Peyer's patch (tissue), 4 donors: Measurements from ENCODE around the gene ZNF616. TPM values are rescaled to one million over a fixed set of nuclear protein-coding genes. Genes with fewer than 3 reads are reported as not detected.
"Not testable (repeated sequence)": the region's sequence is repeated elsewhere in the genome, so short reads cannot be mapped to it uniquely, and the experiment has no call there.

Source experiments
- DNase-seq, 3 donors: peaks; one replicate each; pipeline ENCODE4 v3.0.0-alpha.2; 2017 to 2019
- H3K27ac ChIP-seq, 4 donors: fragments of 200-600 bp; sonication (generic); one replicate each; pipeline ENCODE4 v1.5.1; 2016 to 2019
- H3K27me3 ChIP-seq, 2 donors: fragments of 200-600 bp; sonication (generic); one replicate each; pipeline ENCODE4 v1.5.1; 2019
- H3K36me3 ChIP-seq, 3 donors: fragments of 200-600 bp; sonication (generic); one replicate each; pipeline ENCODE4 v1.5.1; 2016 to 2019
- H3K4me1 ChIP-seq, 4 donors: fragments of 200-600 bp; sonication (generic); one replicate each; pipeline ENCODE4 v1.5.1; 2016 to 2019
- H3K4me3 ChIP-seq, 4 donors: fragments of 200-600 bp; sonication (generic); 1 replicate in 3 of 4; 2 replicates in 1 of 4; pipeline ENCODE4 v1.5.1; 2016 to 2019; ENCODE audit warnings: mild to moderate bottlenecking in 1 of 4
- H3K9me3 ChIP-seq, 4 donors: fragments of 200-600 bp; sonication (generic); one replicate each; pipeline ENCODE4 v1.5.1; 2016 to 2019; ENCODE audit warnings: mild to moderate bottlenecking in 1 of 4
- CTCF ChIP-seq, 6 experiments: fragments of 450-650 bp in 4 of 6; fragments of 200-600 bp in 2 of 6; sonication (generic) in 1 of 6; IDR thresholded peaks; one replicate each; pipeline ENCODE4 v1.5.1; 2017 to 2019; ENCODE audit warnings: antibody characterized with exemption in 6 of 6, mild to moderate bottlenecking in 3 of 6, moderate library complexity in 1 of 6
- POLR2A ChIP-seq, 2 donors: fragments of 450-650 bp; IDR thresholded peaks; one replicate each; pipeline ENCODE4 v1.5.1; 2017; ENCODE audit warnings: antibody characterized with exemption in 2 of 2, mild to moderate bottlenecking in 2 of 2, moderate library complexity in 2 of 2
- total RNA-seq, 4 donors: library from RNA; depleted of rRNA; stranded (reverse); fragments of >200 nt; gene quantifications; one replicate each; pipeline ENCODE4 v1.1.0, GENCODE V29; 2016

Gene ZNF616
- total RNA-seq, 4 donors from 2014 or later = 4.9 to 9.9 (median 5.3) TPM

- peaks cover 0 to 56% (median 4%) of the 10 kb centered on the region in 4 donors for H3K9me3 ChIP-seq
- no peaks in the 10 kb centered on the region for H3K36me3 ChIP-seq
- no peak overlapping the region for H3K27ac ChIP-seq
- no peaks in the 10 kb centered on the region for H3K27me3 ChIP-seq
- H3K4me1 ChIP-seq = no peaks in the 10 kb centered on the region
- no peak for DNase-seq
- TF ChIP-seq CTCF (IDR thresholded peaks at IDR 0.05) = no peak
- TF ChIP-seq POLR2A (IDR thresholded peaks at IDR 0.05) = no peak
- H3K4me3 ChIP-seq = no peak overlapping the region
These were observed 37.0 kb downstream of the ZNF616 start for GRCh38 chr19:52102782-52103181.

- no peak for TF ChIP-seq CTCF (IDR thresholded peaks at IDR 0.05)
- TF ChIP-seq POLR2A (IDR thresholded peaks at IDR 0.05) = no peak
- no peaks in the 10 kb centered on the region for H3K27me3 ChIP-seq
- no peak overlapping the region for H3K27ac ChIP-seq
- no peaks in the 10 kb centered on the region for H3K36me3 ChIP-seq
- no peak for DNase-seq
- no peak overlapping the region for H3K4me3 ChIP-seq
- peaks cover 0 to 48% (median 2%) of the 10 kb centered on the region in 4 donors for H3K9me3 ChIP-seq
- H3K4me1 ChIP-seq = no peaks in the 10 kb centered on the region
These were observed 37.7 kb downstream of the ZNF616 start for GRCh38 chr19:52101866-52102562.

- H3K4me1 ChIP-seq = peaks cover 0 to 2% (median 0%) of the 10 kb centered on the region in 4 donors
- H3K36me3 ChIP-seq = no peaks in the 10 kb centered on the region
- no peak overlapping the region for H3K27ac ChIP-seq
- TF ChIP-seq POLR2A (IDR thresholded peaks at IDR 0.05) = no peak
- TF ChIP-seq CTCF (IDR thresholded peaks at IDR 0.05) = no peak
- no peak overlapping the region for H3K4me3 ChIP-seq
- H3K9me3 ChIP-seq = peaks cover 0 to 34% (median 0%) of the 10 kb centered on the region in 4 donors
- no peaks in the 10 kb centered on the region for H3K27me3 ChIP-seq
- DNase-seq = no peak
These were observed 40.1 kb downstream of the ZNF616 start for GRCh38 chr19:52099497-52100138.

GRCh38 chr19:52096416-52096815 lies 43.3 kb downstream of the ZNF616 start:
- not testable (repeated sequence) for H3K27me3 ChIP-seq, DNase-seq, H3K4me3 ChIP-seq, H3K4me1 ChIP-seq, H3K27ac ChIP-seq
- H3K36me3 ChIP-seq = peaks cover 0 to 20% (median 3%) of the 10 kb centered on the region in 3 donors
- H3K9me3 ChIP-seq = peaks cover 0 to 30% (median 0%) of the 10 kb centered on the region in 4 donors

DNA sequence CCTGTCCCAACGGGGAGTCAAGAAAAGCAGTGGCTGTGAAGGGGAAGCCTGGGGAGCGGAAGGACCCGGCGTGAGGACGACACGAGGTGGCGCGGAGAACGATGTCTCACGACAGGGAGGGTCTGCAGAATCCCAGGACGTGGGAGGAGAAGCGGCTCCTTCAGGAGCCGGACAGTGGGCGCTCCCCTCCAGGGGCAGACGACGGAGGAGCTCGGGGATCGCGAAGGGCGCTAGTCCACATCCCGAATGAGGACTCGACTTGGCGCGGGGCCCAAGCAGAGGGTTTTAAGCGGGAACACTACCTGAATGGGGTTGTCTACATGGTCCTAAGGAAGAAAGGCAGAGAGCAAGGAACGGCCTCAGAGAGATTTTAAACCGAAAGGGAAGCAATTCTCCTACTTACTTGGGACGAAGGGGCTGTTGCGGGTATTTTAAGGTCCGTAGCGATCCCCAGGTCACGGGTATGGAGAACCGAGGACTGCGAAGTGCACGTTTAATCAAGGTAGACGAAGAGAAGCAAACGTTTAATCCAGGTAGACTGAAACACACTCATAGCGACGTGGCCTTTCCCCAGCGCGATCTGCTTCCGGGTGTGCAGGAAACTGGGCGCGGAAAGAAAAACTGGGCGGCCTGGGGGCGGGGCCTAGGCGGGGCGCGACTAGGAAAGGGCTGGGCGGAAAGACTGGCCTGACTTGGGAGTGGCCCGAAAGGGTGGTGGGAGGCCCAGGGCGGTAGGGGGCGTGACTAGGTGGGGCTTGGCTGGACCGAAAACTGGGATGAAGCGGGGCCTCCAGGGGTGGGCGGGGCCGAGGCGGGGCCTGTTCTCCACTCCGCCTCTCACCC lies 44.3 kb downstream of the ZNF616 start, which contains the start of gene ZNF841:
ZNF841 (minus strand) TSS at position 594 of the 843 bp plus-strand sequence. CDS start 10,964 bp downstream, outside the sequence.
- DNase-seq = peak; percentile 81 to 96 (median 93)
- TF ChIP-seq POLR2A (IDR thresholded peaks at IDR 0.05) (peak in 1 of 2 donors; percentile 41), CTCF (IDR thresholded peaks at IDR 0.05) (no peak)
- Histone ChIP-seq H3K27ac (peak within 1 kb of the TSS; percentile 70 to 81 (median 74)), H3K27me3 (no peaks in the 10 kb centered on the region), H3K36me3 (peaks cover 0 to 29% (median 3%) of the 10 kb centered on the region in 3 donors), H3K4me1 (peaks cover 0 to 9% (median 0%) of the 10 kb centered on the region in 4 donors), H3K4me3 (peak within 1 kb of the TSS; percentile 67 to 91 (median 76)), H3K9me3 (peaks cover 0 to 37% (median 0%) of the 10 kb centered on the region in 4 donors)
